HepG2 (cell line): ENCODE results near the gene CNFN. TPM values are rescaled to one million over a fixed set of nuclear protein-coding genes. Genes with fewer than 3 reads are reported as not detected.

Source experiments
- KDM5A ChIP-seq: fragments of 200-600 bp; sonication (generic); IDR thresholded peaks from 2 replicates; pipeline ENCODE4 v1.7.0; 2018; ENCODE audit warnings: antibody characterized with exemption, mild to moderate bottlenecking, low read length, borderline replicate concordance
- NCOA5 ChIP-seq: sonication (generic); formaldehyde crosslinking; IDR thresholded peaks from 2 replicates; pipeline ENCODE4 v1.4.0; 2020; ENCODE audit warnings: missing genetic modification reagents
- NFKBIZ ChIP-seq: IDR thresholded peaks from 2 replicates; pipeline ENCODE4 v1.6.1; 2018; ENCODE audit warnings: missing genetic modification reagents, missing compliant biosample characterization
- SOX6 ChIP-seq, 2 experiments: fragments of 450-650 bp in 1 of 2; sonication (generic) in 1 of 2; formaldehyde crosslinking in 1 of 2; IDR thresholded peaks; 2 replicates each; pipeline versions ENCODE4 v1.4.0 to v1.6.1; 2017 to 2020; ENCODE audit warnings: antibody characterized with exemption in 1 of 2, mild to moderate bottlenecking in 1 of 2, missing genetic modification reagents in 1 of 2
- ZBTB40 ChIP-seq, 2 experiments: fragments of 450-650 bp in 1 of 2; sonication (generic) in 1 of 2; formaldehyde crosslinking in 1 of 2; IDR thresholded peaks; 2 replicates each; pipeline versions ENCODE4 v1.6.1 to v1.8.0; 2016 to 2022; ENCODE audit warnings: antibody characterized with exemption in 1 of 2, mild to moderate bottlenecking in 1 of 2, missing genetic modification reagents in 1 of 2
- ZFP41 ChIP-seq: sonication (generic); formaldehyde crosslinking; IDR thresholded peaks from 2 replicates; pipeline ENCODE4 v1.4.0; 2020; ENCODE audit warnings: mild to moderate bottlenecking, missing genetic modification reagents, borderline replicate concordance
- ZKSCAN8 ChIP-seq: IDR thresholded peaks from 2 replicates; pipeline ENCODE4 v1.6.1; 2016; ENCODE audit warnings: borderline replicate concordance, missing genetic modification reagents, missing compliant biosample characterization
- ZNF496 ChIP-seq: sonication (generic); formaldehyde crosslinking; IDR thresholded peaks from 2 replicates; pipeline ENCODE4 v1.8.1; 2023; ENCODE audit warnings: mild to moderate bottlenecking, moderate library complexity, missing genetic modification reagents; ENCODE audit not compliant: insufficient replicate concordance
- polyA plus RNA-seq, 8 experiments: library from polyadenylated mRNA; depleted of rRNA in 3 of 8; stranded (reverse) in 7 of 8; unstranded in 1 of 8; fragments of >200 nt; fragmentation: Illumina TruSeq in 4 of 8; extraction: Trizol in 4 of 8; gene quantifications; 2 replicates each; pipeline versions ENCODE4 v1.2.1 to v1.2.3, GENCODE V29; 2011 to 2016; ENCODE audit warnings: low read depth in 4 of 8, missing spikeins in 1 of 8, mixed read lengths in 1 of 8; ENCODE audit not compliant: insufficient read depth in 1 of 8
- total RNA-seq, 5 experiments: library from RNA; depleted of rRNA; stranded (reverse); fragments of >200 nt; fragmentation: Illumina TruSeq; extraction: Trizol; gene quantifications; 2 replicates each; pipeline ENCODE4 v1.2.3, GENCODE V29; 2016; ENCODE audit warnings: low read depth in 1 of 5

CNFN gene
- total and polyA plus RNA-seq, 2 of the 13 experiments (the other 11 are each of a cell fraction or from before 2014, with no cell fraction given), result 0.35 to 1.1 TPM

- TF ChIP-seq ZBTB40 (IDR thresholded peaks at IDR 0.05) (no peak), ZBTB40 (CRISPR knock-in tag; IDR thresholded peaks at IDR 0.05) (no peak), ZNF496 (CRISPR knock-in tag) (no peak), KDM5A (no peak), ZFP41 (CRISPR knock-in tag) (no peak), NFKBIZ (CRISPR knock-in tag) (no peak), ZKSCAN8 (CRISPR knock-in tag) (no peak), SOX6 (IDR thresholded peaks at IDR 0.05) (no peak), SOX6 (CRISPR knock-in tag; IDR thresholded peaks at IDR 0.05) (no peak), NCOA5 (CRISPR knock-in tag) (no peak)
Observed at GRCh38 chr19:42407085-42407815, 17.2 kb upstream of the CNFN start (continued).
